Measurements from ENCODE around the gene FBXO31. TPM values are rescaled to one million over a fixed set of nuclear protein-coding genes. Genes with fewer than 3 reads are reported as not detected.
A peak's percentile ranks its signal among the peaks of the same experiment; 100 is the strongest.

Gene FBXO31
- total and polyA plus RNA-seq, 2 of the 8 experiments (the other 6 are each of a cell fraction or from before 2014, with no cell fraction given): 8.3 to 21.6 TPM

- TF ChIP-seq ATF2 (IDR thresholded peaks at IDR 0.05; ENCODE audit: low read length): peak; percentile 77; the same call in 1 of the 2 replicates
- TF ChIP-seq BRCA1 (IDR thresholded peaks at IDR 0.05; ENCODE audit: low read depth, low read length): no peak
- TF ChIP-seq CTCF (IDR thresholded peaks at IDR 0.05; ENCODE audit: control extremely low read depth in 1 of 3, insufficient read depth in 1 of 3, low read depth in 1 of 3, low read length in 3 of 3): peak; percentile 34 to 73 (median 41)
- peak; percentile 89 for TF ChIP-seq TAF1 (IDR thresholded peaks at IDR 0.05; ENCODE audit: low read depth, low read length)
- peak; percentile 84 for TF ChIP-seq ASH2L (IDR thresholded peaks at IDR 0.05; ENCODE audit: low read length)
- TF ChIP-seq CTBP2 (IDR thresholded peaks at IDR 0.05; ENCODE audit: borderline replicate concordance, insufficient read depth, insufficient read length, low read length): peak; percentile 41
These were observed 66.4 kb downstream of the FBXO31 start, which contains the start of gene C16orf95 (continued) for GRCh38 chr16:87316923-87317749.

All from H1 (cell line).